ENCODE measurements around the gene GMCL1. TPM values are rescaled to one million over a fixed set of nuclear protein-coding genes. Genes with fewer than 3 reads are reported as not detected.

GMCL1 gene
- total and polyA plus RNA-seq, 9 of the 15 experiments (the other 6 are each of a cell fraction or from before 2014, with no cell fraction given), result 7.0 to 27.3 (median 15.4) TPM

DNA sequence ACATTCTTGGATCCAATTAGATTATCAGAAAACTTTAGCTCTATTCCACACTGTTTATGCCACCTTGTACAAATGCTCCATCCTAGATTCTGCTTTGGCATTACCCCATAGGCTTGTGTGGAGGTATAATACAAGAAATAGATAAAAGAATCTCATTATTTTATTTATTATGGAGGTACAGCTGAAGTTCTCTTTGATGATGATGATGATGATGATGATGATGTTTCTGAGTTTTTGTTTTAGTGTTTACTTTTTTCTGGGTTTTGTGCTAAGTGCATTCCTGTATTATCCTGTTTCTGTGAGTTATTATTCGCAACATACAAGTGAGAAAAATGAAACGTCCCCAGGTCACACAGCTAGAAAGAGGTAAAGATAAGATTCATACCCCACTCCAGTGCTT is 44.1 kb upstream of the GMCL1 start (continued):
- TF ChIP-seq, protein P1, sequence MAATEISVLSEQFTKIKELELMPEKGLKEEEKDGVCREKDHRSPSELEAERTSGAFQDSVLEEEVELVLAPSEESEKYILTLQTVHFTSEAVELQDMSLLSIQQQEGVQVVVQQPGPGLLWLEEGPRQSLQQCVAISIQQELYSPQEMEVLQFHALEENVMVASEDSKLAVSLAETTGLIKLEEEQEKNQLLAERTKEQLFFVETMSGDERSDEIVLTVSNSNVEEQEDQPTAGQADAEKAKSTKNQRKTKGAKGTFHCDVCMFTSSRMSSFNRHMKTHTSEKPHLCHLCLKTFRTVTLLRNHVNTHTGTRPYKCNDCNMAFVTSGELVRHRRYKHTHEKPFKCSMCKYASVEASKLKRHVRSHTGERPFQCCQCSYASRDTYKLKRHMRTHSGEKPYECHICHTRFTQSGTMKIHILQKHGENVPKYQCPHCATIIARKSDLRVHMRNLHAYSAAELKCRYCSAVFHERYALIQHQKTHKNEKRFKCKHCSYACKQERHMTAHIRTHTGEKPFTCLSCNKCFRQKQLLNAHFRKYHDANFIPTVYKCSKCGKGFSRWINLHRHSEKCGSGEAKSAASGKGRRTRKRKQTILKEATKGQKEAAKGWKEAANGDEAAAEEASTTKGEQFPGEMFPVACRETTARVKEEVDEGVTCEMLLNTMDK (IDR thresholded peaks at IDR 0.05; ENCODE audit: borderline replicate concordance, insufficient read depth, low read depth, low read length, poor library complexity, severe bottlenecking), result no peak
- TF ChIP-seq, protein P2, sequence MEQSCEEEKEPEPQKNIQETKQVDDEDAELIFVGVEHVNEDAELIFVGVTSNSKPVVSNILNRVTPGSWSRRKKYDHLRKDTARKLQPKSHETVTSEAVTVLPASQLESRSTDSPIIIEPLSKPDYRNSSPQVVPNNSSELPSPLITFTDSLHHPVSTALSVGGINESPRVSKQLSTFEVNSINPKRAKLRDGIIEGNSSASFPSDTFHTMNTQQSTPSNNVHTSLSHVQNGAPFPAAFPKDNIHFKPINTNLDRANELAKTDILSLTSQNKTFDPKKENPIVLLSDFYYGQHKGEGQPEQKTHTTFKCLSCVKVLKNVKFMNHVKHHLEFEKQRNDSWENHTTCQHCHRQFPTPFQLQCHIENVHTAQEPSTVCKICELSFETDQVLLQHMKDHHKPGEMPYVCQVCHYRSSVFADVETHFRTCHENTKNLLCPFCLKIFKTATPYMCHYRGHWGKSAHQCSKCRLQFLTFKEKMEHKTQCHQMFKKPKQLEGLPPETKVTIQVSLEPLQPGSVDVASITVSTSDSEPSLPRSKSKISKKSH (CRISPR knock-in tag; IDR thresholded peaks at IDR 0.05), result no peak
- TF ChIP-seq ARNT (IDR thresholded peaks at IDR 0.05) (no peak), POLR3A (IDR thresholded peaks at IDR 0.05; ENCODE audit: borderline replicate concordance, extremely low read depth, insufficient read depth, insufficient read length) (no peak)

DNA sequence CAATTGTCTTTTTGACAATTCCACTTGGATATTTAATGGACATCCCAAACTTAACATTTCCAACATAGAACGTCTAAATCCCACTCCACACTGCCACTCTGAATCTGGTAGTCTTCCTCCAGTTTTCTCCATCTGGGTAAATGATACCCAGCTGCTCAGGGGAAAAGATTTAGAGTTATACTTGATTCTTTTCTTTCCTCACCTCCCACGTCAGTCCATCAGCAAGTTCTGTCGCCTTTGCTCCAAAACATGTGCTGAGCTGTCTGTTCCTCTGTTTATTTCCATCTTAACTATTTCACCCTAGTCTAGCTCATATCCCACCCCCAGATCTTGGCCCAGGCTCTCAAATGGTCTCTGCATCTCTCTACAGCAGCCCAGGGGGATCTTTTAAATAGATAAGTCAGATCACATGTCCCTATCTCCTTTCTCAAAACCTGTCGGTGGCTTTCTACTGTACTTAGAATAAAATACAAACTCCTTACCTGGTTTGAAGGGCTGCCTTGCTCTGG is 43.4 kb upstream of the GMCL1 start:
- in situ Hi-C loops (cut with MboI) (no loop called here), intact Hi-C loops (cut with micrococcal nuclease) (no loop called here)
- H2AFZ ChIP-seq (ENCODE audit: low read depth, low read length), result no peak overlapping the region
- H3K9ac ChIP-seq (ENCODE audit: insufficient read depth in 1 of 2, low read depth in 2 of 2, low read length in 2 of 2), result no peak overlapping the region
- no peaks in the 10 kb centered on the region for H3K9me1 ChIP-seq (ENCODE audit: control insufficient read depth, insufficient read depth, low read length)
- CTCF ChIA-PET (ENCODE audit: low intra/inter-chr PET ratio), result no interaction called here
- DNase-seq (ENCODE audit: extremely low read depth in 1 of 4, low spot score in 3 of 4) (no peak), FAIRE-seq (no peak), ATAC-seq (no peak)
- no peak overlapping the region for H3K4me2 ChIP-seq (ENCODE audit: insufficient read depth, low read length)
- H3K27me3 ChIP-seq (ENCODE audit: control insufficient read depth in 2 of 2, insufficient read depth in 2 of 2, low read length in 2 of 2), result no peaks in the 10 kb centered on the region
- H3K36me3 ChIP-seq (ENCODE audit: control insufficient read depth, insufficient read depth, low read length), result no peaks in the 10 kb centered on the region
- H4K20me1 ChIP-seq (replicated peaks; ENCODE audit: control insufficient read depth, insufficient read depth, low read length), result no peaks in the 10 kb centered on the region
- H3K4me3 ChIP-seq, result no peak overlapping the region
- POLR2A ChIA-PET, result interaction anchor here (0.5 to 1.9 kb wide), 3 partner anchors 13 to 186 kb away, joined by 4 to 8 read pairs (median 4); no protein-coding TSS in a partner anchor
- no peaks in the 10 kb centered on the region for H3K9me3 ChIP-seq (replicated peaks; ENCODE audit: control insufficient read depth, insufficient read depth, low read depth, low read length)
- TF ChIP-seq, protein P3, sequence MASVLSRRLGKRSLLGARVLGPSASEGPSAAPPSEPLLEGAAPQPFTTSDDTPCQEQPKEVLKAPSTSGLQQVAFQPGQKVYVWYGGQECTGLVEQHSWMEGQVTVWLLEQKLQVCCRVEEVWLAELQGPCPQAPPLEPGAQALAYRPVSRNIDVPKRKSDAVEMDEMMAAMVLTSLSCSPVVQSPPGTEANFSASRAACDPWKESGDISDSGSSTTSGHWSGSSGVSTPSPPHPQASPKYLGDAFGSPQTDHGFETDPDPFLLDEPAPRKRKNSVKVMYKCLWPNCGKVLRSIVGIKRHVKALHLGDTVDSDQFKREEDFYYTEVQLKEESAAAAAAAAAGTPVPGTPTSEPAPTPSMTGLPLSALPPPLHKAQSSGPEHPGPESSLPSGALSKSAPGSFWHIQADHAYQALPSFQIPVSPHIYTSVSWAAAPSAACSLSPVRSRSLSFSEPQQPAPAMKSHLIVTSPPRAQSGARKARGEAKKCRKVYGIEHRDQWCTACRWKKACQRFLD (CRISPR knock-in tag; IDR thresholded peaks at IDR 0.05), result no peak
- TF ChIP-seq RAD21 (CRISPR knock-in tag; conservative IDR thresholded peaks at IDR 0.05 in 1 of 2, IDR thresholded peaks at IDR 0.05 in 1 of 2), result no peak
- TF ChIP-seq, protein P4, sequence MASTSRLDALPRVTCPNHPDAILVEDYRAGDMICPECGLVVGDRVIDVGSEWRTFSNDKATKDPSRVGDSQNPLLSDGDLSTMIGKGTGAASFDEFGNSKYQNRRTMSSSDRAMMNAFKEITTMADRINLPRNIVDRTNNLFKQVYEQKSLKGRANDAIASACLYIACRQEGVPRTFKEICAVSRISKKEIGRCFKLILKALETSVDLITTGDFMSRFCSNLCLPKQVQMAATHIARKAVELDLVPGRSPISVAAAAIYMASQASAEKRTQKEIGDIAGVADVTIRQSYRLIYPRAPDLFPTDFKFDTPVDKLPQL (IDR thresholded peaks at IDR 0.05; ENCODE audit: extremely low read depth, insufficient read length), result no peak
- no peak for TF ChIP-seq FOXM1 (IDR thresholded peaks at IDR 0.05; ENCODE audit: low read depth)
- no peak for TF ChIP-seq FOXM1 (CRISPR knock-in tag; IDR thresholded peaks at IDR 0.05; ENCODE audit: low read depth)
- no peak for TF ChIP-seq U2AF2 (optimal IDR thresholded peaks at IDR 0.05; ENCODE audit: low read depth, low read length)
- no peak for TF ChIP-seq CC2D1A (IDR thresholded peaks at IDR 0.05)
- BruUV-seq (replicated peaks), result no TSS peak
- WGBS (ENCODE audit: insufficient coverage, low coverage, missing lambda C conversion rate), result 28% methylated on average over 4 of the region's 4 CpGs
- H3K27ac ChIP-seq (ENCODE audit: extremely low read depth, low read depth, low read length), result no peak overlapping the region
- no peaks in the 10 kb centered on the region; a peak in 1 of 5 replicates for H3K4me1 ChIP-seq (replicated peaks in 1 of 2; ENCODE audit: control insufficient read depth in 2 of 2, insufficient read depth in 2 of 2, low read length in 2 of 2)
- no peaks in the 10 kb centered on the region for H3K79me2 ChIP-seq (ENCODE audit: control insufficient read depth, insufficient read depth, low read length)
